Colonic mucosa (tissue), 2 donors: Measurements from ENCODE around the gene HDGFL2. TPM values are rescaled to one million over a fixed set of nuclear protein-coding genes. Genes with fewer than 3 reads are reported as not detected.

Experiments used
- microRNA-seq: library from miRNA; unstranded; fragments of <30 nt; microRNA quantifications from one replicate; pipeline ENCODE4, GENCODE V29; 2019
- total RNA-seq, 2 donors: library from RNA; stranded (reverse); fragmentation: NEBNext Ultra II Directional in 1 of 2; extraction: Animal tissue kit (Norgen Biotek cat#: 25700) in 1 of 2; gene quantifications; one replicate each; pipeline ENCODE4 v1.2.1, GENCODE V29; 2021
- donor health status: DM: no; HTN: no; CAD: no.
- donor health status: DM: no; HTN: no; CAD: no.

HDGFL2 gene
- total RNA-seq, 2 donors from 2014 or later, result 32.7 to 55.0 TPM

Small RNA genes lying within 50 kb of the gene (microRNA-seq; reads per million reads assigned to microRNA genes)
- gene MIR4746, result 5.5 reads per million, percentile 1 among the genes with 10 or more reads in this experiment

Other genes starting within 250 kb of the HDGFL2 start
- gene EBI3, start 242.8 kb upstream of the HDGFL2 start, total RNA-seq, result 1 to 10 TPM in 1 of 2 donors, under 1 TPM in 1; 0.56 to 1.6 TPM
- gene YJU2, start 225.2 kb upstream of the HDGFL2 start, total RNA-seq, result 10 to 100 TPM; 15.8 to 25.8 TPM
- gene SHD, start 193.0 kb upstream of the HDGFL2 start, total RNA-seq, result 10 to 100 TPM; 16.8 to 19.3 TPM
- gene TMIGD2, start 169.9 kb upstream of the HDGFL2 start, total RNA-seq, result under 1 TPM in 1 of 2 donors, not detected in 1; 0.74 TPM
- 1 to 10 TPM in 1 of 2 donors, under 1 TPM in 1; 0.98 to 2.4 TPM for gene FSD1, start 167.7 kb upstream of the HDGFL2 start, total RNA-seq
- gene STAP2, start 133.5 kb upstream of the HDGFL2 start, total RNA-seq, result 100 to 1,000 TPM; 197 to 218 TPM
- 10 to 100 TPM; 38.0 to 63.2 TPM for gene MPND, start 128.7 kb upstream of the HDGFL2 start, total RNA-seq
- 10 to 100 TPM; 54.0 to 66.6 TPM for gene SH3GL1, start 71.8 kb upstream of the HDGFL2 start, total RNA-seq
- gene CHAF1A, start 69.7 kb upstream of the HDGFL2 start, total RNA-seq, result 10 to 100 TPM; 15.6 to 53.2 TPM
- gene UBXN6, start 14.5 kb upstream of the HDGFL2 start, total RNA-seq, result 10 to 100 TPM; 84.9 to 96.7 TPM
- 1 to 10 TPM in 1 of 2 donors, under 1 TPM in 1; 0.47 to 6.3 TPM for gene PLIN4, start 46.2 kb downstream of the HDGFL2 start, total RNA-seq
- gene PLIN5, start 62.9 kb downstream of the HDGFL2 start, total RNA-seq, result 1 to 10 TPM; 2.0 to 3.5 TPM
- gene LRG1, start 67.7 kb downstream of the HDGFL2 start, total RNA-seq, result 10 to 100 TPM; 24.4 to 26.0 TPM
- gene SEMA6B, start 87.4 kb downstream of the HDGFL2 start, total RNA-seq, result 1 to 10 TPM; 1.3 to 5.6 TPM
- 10 to 100 TPM; 14.2 to 24.1 TPM for gene TNFAIP8L1, start 167.2 kb downstream of the HDGFL2 start, total RNA-seq
- gene MYDGF, start 198.0 kb downstream of the HDGFL2 start, total RNA-seq, result 100 to 1,000 TPM; 108 to 182 TPM